ENCODE results near the gene LRP8.

- TF ChIP-seq CTCF (IDR thresholded peaks at IDR 0.05) = no peak
- no peak for TF ChIP-seq POLR2A (IDR thresholded peaks at IDR 0.05)
These were observed 12.1 kb upstream of the LRP8 start for GRCh38 chr1:53339736-53340635.
